OCI-LY1 (cell line): ENCODE results near the gene IQCK.

Experiments
- H2AFZ ChIP-seq: fragments of 200-600 bp; sonication (generic), shearing (Covaris generic); 2 replicates; pipeline ENCODE4 v1.6.0; 2014; ENCODE audit warnings: antibody characterized with exemption, mild to moderate bottlenecking, low read length
- H3F3A ChIP-seq: fragments of 200-600 bp; sonication (generic), shearing (Covaris generic); 2 replicates; pipeline ENCODE4 v1.6.0; 2014; ENCODE audit warnings: mild to moderate bottlenecking, antibody characterized with exemption, low read length, moderate library complexity; ENCODE audit not compliant: insufficient read depth
- H3K27ac ChIP-seq: fragments of 200-600 bp; sonication (generic); 2 replicates; pipeline ENCODE4 v1.5.1; 2014; ENCODE audit warnings: low read length, mixed run types, mild to moderate bottlenecking, low read depth; ENCODE audit not compliant: poor library complexity, severe bottlenecking
- H3K27me3 ChIP-seq: fragments of 200-600 bp; sonication (generic); 2 replicates; pipeline ENCODE4 v1.6.0; 2014; ENCODE audit warnings: antibody characterized with exemption, mild to moderate bottlenecking, low read length, moderate library complexity; ENCODE audit not compliant: insufficient read depth
- H3K36me3 ChIP-seq: fragments of 200-600 bp; sonication (generic); 2 replicates; pipeline ENCODE4 v1.6.1; 2014; ENCODE audit warnings: mild to moderate bottlenecking, antibody characterized with exemption, low read length, moderate library complexity, mixed read lengths; ENCODE audit not compliant: insufficient read depth
- H3K4me1 ChIP-seq: fragments of 200-600 bp; sonication (generic); 2 replicates; pipeline ENCODE4 v1.5.1; 2014; ENCODE audit warnings: mild to moderate bottlenecking, low read length, moderate library complexity; ENCODE audit not compliant: insufficient read depth, severe bottlenecking
- H3K4me2 ChIP-seq: fragments of 200-600 bp; sonication (generic), shearing (Covaris generic); 2 replicates; pipeline ENCODE4 v1.6.1; 2014; ENCODE audit warnings: low read length
- H3K4me3 ChIP-seq: fragments of 200-600 bp; sonication (generic); 2 replicates; pipeline ENCODE4 v1.5.1; 2014; ENCODE audit warnings: low read length, low read depth, mild to moderate bottlenecking, mixed read lengths; ENCODE audit not compliant: poor library complexity, severe bottlenecking
- H3K79me2 ChIP-seq: fragments of 200-600 bp; shearing (Covaris generic); 2 replicates; pipeline ENCODE4 v1.6.1; 2016; ENCODE audit warnings: mixed run types, low read length, mixed read lengths; ENCODE audit not compliant: insufficient read depth
- H3K9ac ChIP-seq: fragments of 200-600 bp; sonication (generic), shearing (Covaris generic); 2 replicates; pipeline ENCODE4 v1.6.1; 2014; ENCODE audit warnings: mild to moderate bottlenecking, low read length, mixed read lengths
- H3K9me2 ChIP-seq: fragments of 200-600 bp; sonication (generic), shearing (Covaris generic); 2 replicates; pipeline ENCODE4 v1.6.1; 2014; ENCODE audit warnings: low read depth, mild to moderate bottlenecking, low read length, mixed read lengths
- H3K9me3 ChIP-seq: fragments of 200-600 bp; shearing (Covaris generic); 2 replicates; pipeline ENCODE4 v1.6.1; 2014; ENCODE audit warnings: low read length, mixed read lengths
- H4K20me1 ChIP-seq: fragments of 200-600 bp; sonication (generic), shearing (Covaris generic); 2 replicates; pipeline ENCODE4 v1.6.0; 2016; ENCODE audit warnings: mild to moderate bottlenecking, low read length; ENCODE audit not compliant: insufficient read depth
- EZH2 ChIP-seq: fragments of 200-600 bp; sonication (generic), shearing (Covaris generic); IDR thresholded peaks from 2 replicates; pipeline ENCODE4 v1.8.0; 2017; ENCODE audit warnings: borderline replicate concordance, mixed run types, mild to moderate bottlenecking, antibody characterized with exemption, low read length, moderate library complexity, mixed read lengths
- TF ChIP-seq, protein P1 (sequence below): fragments of 200-600 bp; sonication (generic), shearing (Covaris generic); IDR thresholded peaks from 2 replicates; pipeline ENCODE4 v1.5.1; 2017; ENCODE audit warnings: mild to moderate bottlenecking, antibody characterized with exemption, low read length, moderate library complexity, mixed read lengths

The IQCK gene

DNA sequence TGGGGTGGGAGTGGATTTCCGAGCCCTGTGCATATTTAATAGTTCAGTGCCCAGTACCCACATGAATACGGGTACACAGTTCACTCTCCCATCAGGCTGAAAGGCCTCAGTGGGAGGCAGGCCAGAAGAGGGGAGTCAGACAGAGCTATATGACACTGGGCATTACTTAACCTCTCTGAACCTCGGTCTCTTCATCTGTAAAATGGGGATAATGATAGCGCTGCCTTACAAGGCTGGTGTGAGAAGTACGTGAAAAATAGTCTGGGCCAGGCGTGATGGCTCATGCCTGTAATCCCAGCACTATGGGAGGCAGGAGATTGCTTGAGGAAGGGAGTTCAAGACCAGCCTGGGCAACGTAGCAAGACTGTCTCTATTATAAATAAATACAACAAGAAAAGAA is 163.0 kb downstream of the IQCK start:
- Histone ChIP-seq H3K9me2 (no peaks in the 10 kb centered on the region), H3K27me3 (no peaks in the 10 kb centered on the region), H3K4me2 (no peak overlapping the region), H3K36me3 (no peaks in the 10 kb centered on the region), H3K79me2 (no peaks in the 10 kb centered on the region), H3K9ac (no peak overlapping the region), H3K9me3 (no peaks in the 10 kb centered on the region), H4K20me1 (no peaks in the 10 kb centered on the region), H2AFZ (no peak overlapping the region), H3K27ac (no peak overlapping the region), H3F3A (no peaks in the 10 kb centered on the region), H3K4me1 (no peaks in the 10 kb centered on the region), H3K4me3 (no peak overlapping the region)
- no peak for TF ChIP-seq EZH2
- TF ChIP-seq, protein P1, sequence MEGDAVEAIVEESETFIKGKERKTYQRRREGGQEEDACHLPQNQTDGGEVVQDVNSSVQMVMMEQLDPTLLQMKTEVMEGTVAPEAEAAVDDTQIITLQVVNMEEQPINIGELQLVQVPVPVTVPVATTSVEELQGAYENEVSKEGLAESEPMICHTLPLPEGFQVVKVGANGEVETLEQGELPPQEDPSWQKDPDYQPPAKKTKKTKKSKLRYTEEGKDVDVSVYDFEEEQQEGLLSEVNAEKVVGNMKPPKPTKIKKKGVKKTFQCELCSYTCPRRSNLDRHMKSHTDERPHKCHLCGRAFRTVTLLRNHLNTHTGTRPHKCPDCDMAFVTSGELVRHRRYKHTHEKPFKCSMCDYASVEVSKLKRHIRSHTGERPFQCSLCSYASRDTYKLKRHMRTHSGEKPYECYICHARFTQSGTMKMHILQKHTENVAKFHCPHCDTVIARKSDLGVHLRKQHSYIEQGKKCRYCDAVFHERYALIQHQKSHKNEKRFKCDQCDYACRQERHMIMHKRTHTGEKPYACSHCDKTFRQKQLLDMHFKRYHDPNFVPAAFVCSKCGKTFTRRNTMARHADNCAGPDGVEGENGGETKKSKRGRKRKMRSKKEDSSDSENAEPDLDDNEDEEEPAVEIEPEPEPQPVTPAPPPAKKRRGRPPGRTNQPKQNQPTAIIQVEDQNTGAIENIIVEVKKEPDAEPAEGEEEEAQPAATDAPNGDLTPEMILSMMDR, result no peak

DNA sequence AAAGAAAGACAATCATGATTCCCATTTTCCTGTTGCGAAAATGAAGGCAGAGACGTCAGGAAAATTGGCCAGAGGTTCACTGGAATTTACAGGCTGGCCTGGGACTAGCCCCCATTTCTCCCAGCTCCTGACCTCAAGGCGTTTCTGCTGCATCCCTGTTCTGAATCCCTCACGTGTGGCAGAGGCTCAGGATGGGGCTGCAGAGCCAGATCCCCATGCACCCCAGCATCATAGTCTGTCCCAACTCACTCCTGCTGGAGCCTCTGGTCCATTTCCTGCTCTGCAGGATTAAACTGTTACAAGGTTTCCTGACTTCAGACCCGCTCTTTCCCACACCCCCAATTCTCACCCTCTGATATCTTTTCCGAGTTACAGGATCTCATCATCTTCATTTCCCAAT is 163.7 kb downstream of the IQCK start:
- H3K36me3 ChIP-seq, result no peaks in the 10 kb centered on the region
- no peak overlapping the region for H3K9ac ChIP-seq
- H3K9me2 ChIP-seq, result no peaks in the 10 kb centered on the region
- no peaks in the 10 kb centered on the region for H3K9me3 ChIP-seq
- H3K4me2 ChIP-seq, result no peak overlapping the region
- H3K4me3 ChIP-seq, result no peak overlapping the region
- H3K79me2 ChIP-seq, result no peaks in the 10 kb centered on the region
- no peaks in the 10 kb centered on the region for H3K27me3 ChIP-seq
- peaks cover 4% of the 10 kb centered on the region for H3K4me1 ChIP-seq
- H2AFZ ChIP-seq, result no peak overlapping the region
- TF ChIP-seq, protein P1, result no peak
- no peaks in the 10 kb centered on the region for H4K20me1 ChIP-seq
- no peak overlapping the region for H3K27ac ChIP-seq
- no peaks in the 10 kb centered on the region for H3F3A ChIP-seq

- no peaks in the 10 kb centered on the region; the same call in 1 of the 2 replicates for H3K36me3 ChIP-seq
- no peaks in the 10 kb centered on the region for H3K9me3 ChIP-seq
- no peak for TF ChIP-seq EZH2
- TF ChIP-seq, protein P1, result no peak
- H2AFZ ChIP-seq, result no peak overlapping the region
- H3K79me2 ChIP-seq, result no peaks in the 10 kb centered on the region
- no peaks in the 10 kb centered on the region for H3K27me3 ChIP-seq
- no peak overlapping the region for H3K4me2 ChIP-seq
- H3K4me1 ChIP-seq, result peaks cover 4% of the 10 kb centered on the region
- no peaks in the 10 kb centered on the region for H4K20me1 ChIP-seq
- H3K27ac ChIP-seq, result no peak overlapping the region
- H3K4me3 ChIP-seq, result no peak overlapping the region
- no peaks in the 10 kb centered on the region for H3F3A ChIP-seq
- no peaks in the 10 kb centered on the region for H3K9me2 ChIP-seq
- H3K9ac ChIP-seq, result no peak overlapping the region
These were observed 164.1 kb downstream of the IQCK start for GRCh38 chr16:19882186-19882585.
